Activated CD4-positive, alpha-beta T cell treated with anti-CD3 and anti-CD28 coated beads for 1 hour (primary cell): ENCODE measurements around the gene RBBP6.
A peak's percentile ranks its signal among the peaks of the same experiment; 100 is the strongest.
"Not testable (repeated sequence)": the region's sequence is repeated elsewhere in the genome, so short reads cannot be mapped to it uniquely, and the experiment has no call there.

Experiments
- DNase-seq: peaks from one replicate; pipeline ENCODE4 v3.0.0-alpha.2; 2020

The RBBP6 gene, protein sequence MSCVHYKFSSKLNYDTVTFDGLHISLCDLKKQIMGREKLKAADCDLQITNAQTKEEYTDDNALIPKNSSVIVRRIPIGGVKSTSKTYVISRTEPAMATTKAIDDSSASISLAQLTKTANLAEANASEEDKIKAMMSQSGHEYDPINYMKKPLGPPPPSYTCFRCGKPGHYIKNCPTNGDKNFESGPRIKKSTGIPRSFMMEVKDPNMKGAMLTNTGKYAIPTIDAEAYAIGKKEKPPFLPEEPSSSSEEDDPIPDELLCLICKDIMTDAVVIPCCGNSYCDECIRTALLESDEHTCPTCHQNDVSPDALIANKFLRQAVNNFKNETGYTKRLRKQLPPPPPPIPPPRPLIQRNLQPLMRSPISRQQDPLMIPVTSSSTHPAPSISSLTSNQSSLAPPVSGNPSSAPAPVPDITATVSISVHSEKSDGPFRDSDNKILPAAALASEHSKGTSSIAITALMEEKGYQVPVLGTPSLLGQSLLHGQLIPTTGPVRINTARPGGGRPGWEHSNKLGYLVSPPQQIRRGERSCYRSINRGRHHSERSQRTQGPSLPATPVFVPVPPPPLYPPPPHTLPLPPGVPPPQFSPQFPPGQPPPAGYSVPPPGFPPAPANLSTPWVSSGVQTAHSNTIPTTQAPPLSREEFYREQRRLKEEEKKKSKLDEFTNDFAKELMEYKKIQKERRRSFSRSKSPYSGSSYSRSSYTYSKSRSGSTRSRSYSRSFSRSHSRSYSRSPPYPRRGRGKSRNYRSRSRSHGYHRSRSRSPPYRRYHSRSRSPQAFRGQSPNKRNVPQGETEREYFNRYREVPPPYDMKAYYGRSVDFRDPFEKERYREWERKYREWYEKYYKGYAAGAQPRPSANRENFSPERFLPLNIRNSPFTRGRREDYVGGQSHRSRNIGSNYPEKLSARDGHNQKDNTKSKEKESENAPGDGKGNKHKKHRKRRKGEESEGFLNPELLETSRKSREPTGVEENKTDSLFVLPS (N-terminal part only)

DNA sequence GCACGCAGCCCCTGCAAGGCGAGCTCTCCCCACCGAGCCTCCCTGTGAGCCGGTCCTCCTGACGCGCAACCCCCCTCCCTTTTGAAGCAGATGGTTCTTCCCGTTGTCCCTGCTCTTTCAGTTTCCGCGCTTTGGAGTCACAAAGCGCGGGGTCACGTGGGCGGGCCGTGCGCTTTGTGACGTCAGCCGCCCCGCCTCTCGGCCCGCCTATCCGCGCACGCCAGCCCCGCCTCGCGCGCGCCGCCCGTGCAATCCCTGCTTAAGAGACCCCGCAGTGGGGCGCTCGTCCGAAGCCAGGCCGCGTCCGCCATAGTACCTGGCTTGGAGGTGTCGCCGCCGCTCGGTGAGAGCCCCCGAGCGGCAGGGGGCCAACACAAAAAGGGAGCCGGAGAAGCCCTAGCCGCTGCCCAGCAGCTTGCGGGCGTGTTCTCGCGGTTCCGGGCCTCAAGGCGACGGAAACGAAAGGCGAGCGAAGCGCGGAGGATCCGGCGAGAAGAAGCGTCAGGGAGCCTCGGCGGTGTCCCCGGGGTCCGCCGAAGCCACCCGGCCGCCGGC, at the start of gene RBBP6:
Gene RBBP6 (plus strand): TSS at position 272 of the 555 bp plus-strand sequence. CDS start 1,061 bp downstream, outside the sequence.
- DNase-seq: peak; percentile 89

DNA sequence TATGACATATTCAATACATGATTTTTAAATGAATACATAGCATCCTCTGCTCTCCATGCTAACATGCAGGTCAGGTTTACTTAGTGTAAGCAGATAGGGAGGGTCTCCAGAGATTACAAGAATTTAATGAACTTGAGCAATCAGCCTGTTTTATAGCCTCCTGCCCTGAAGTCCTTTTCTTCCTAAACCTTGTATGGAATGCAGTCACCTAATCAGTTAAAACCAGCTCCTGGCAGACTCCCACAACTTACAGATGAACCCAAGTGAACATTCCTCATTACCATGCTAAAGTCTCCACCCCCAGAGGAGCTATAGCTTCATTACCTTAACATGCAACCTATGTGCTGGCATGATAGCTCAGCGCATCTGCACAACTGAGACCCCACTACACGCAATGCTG, 48.5 kb upstream of the RBBP6 start:
- DNase-seq: no peak

DNA sequence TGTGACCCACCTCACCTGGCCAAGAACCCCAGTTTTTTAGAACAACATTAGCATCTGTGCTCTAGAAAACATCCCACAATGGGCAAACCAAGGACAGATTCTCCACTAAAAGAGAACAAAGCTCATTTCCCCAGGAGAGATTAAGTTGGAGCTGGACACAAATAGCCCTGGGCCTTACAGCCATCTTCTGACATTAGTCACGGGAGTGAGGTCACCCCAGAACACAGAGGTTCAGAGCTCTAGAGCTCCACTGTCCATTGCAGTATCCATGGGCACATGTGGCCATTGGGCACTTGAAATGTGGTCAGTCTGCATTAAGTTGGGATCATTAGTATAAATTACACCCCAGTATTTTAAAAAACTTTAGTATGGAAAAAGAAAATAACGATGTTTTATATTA, 47.6 kb upstream of the RBBP6 start:
- DNase-seq: no peak

DNA sequence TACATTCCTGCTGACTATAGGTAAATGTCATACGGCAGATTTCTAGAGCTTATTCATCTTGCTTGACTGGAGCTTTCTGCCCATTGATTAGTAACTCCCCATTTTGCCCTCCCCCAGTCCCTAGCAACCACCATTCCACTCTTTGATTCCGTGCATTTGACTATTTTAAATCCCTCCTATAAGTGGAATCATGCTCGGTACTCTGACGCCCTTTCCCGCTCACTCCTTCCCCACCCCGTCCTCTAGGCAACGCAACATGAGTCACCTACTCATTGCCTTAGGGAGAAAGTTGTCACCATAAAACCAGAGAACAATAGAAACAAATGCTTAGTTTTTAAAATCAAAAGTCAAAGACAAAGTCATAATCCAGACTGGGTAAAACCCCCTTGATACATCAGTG, 45.5 kb upstream of the RBBP6 start:
- DNase-seq: no peak

DNA sequence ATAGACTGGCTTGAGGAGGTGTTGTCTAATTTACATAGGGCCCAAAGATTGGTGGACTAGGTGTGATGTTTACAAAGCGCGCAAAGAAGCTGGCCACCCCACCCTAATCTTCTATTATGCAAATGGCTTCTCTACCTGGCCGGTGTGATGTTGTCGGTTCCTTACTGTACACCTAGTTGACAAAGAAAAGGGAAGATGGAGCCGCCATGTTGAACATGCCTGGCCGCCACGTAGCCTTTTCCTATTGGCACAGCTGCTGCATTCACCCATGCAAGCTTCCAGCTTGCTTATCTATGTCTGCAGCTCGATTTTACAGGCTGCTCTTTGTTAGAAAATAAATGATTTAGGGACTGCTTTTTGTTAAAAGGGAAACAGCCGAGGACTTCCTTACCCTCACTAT, 44.2 kb upstream of the RBBP6 start:
- DNase-seq: not testable (repeated sequence)

DNA sequence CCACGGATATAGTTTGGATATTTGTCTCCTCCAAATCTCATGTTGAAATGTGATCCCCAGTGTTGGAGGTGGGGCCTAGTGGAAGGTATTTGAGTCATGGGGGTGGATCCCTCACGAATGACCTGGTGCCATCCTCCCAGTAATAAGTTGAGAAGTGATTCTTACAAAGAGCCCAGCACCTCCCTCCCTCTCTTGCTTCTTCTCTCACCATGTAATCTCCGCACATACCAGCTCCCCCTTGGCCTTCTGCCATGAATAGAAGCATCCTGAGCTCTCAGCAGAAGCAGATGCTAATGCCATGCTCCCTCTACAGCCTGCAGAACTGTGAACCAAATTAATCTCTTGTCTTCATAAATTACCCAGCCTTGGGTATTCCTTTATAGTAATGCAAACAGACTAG, 41.9 kb upstream of the RBBP6 start:
- DNase-seq: no peak

DNA sequence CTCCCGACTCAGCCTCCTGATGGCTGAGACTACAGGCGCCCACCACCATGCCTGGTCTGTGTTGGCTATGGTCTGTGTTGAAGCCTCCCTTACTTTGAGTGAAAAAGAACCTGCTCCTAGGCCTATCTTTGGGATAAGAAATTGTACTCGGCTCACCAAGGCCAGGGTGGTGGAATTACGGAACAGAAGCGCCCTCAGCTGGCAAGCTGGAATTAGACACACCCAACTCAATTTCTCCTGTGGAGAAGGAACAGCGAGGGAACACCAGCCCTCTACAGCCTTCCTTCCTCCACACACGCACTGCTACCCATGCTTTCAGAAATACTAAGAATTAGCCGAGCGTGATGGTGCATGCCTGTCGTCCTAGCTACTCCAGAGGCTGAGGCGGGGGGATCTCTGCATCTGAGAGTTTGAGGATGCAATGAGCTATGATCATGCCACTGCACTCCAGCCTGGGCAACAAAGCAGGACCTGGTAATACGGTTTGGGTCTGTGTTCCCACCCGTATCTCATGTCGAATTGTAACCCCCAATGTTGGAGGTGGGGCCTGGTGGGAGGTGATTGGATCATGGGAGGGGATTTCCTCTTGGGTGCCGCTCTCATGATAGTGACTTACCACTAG, 40.1 kb upstream of the RBBP6 start:
- no peak for DNase-seq

DNA sequence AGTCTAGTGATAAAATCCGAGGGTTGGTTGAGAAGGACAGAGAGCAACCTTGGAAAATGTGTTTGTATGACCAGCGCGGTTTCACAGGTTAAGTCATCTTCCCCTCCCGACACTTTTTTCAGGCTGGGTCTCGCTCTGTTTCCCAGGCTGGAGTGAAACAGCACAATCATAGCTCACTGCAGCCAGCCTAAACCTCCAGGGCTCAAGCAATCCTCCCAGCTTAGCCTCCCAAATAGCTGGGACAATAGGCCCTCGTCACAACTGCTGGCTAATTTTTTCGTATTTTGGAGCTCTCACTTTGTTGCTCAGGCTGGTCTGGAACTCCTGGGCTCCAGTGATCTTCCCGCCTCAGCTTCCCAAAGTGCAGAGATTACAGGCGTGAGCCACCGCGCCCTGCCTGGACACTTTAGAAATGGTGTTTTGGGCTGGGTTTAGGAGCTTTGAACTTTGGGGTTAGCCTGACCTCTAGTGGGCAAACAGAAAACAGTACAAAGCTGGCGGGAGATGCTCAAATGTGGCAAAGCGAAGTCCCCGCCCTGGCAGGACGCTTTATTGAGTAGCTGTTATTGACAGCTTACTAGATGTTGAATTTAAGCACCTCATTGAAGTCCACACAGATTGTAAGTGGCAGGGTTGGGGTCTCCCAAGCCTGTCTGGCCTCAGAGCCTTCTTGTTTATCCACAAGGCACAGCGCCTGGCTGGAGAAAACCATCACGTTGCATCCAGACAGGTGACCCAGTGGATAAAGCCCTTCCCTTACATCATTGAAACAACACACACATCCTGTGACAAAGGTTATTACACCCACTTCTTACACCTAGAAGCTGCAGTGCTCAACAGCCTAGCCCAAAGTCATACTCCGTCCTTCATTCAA, 34.7 kb upstream of the RBBP6 start:
- DNase-seq: peak; percentile 28

DNA sequence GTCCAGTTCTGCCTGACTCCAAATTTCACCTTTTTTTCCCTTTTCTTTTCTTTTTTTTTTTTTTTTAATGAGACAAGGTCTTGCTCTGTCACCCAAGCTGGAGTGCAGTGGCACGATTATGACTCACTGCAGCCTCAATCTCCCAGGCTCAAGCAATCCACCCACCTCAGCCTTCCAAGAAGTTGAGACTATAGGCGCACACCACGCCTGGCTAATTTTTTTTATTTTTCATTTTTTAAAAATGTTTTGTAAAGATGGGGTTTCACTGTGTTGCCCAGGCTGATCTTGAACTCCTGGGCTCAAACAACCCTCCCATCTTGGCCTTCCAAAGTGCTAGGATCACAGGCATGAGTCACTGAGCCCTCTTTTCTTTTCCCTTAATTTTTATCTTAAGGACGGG, 33.4 kb upstream of the RBBP6 start:
- no peak for DNase-seq

DNA sequence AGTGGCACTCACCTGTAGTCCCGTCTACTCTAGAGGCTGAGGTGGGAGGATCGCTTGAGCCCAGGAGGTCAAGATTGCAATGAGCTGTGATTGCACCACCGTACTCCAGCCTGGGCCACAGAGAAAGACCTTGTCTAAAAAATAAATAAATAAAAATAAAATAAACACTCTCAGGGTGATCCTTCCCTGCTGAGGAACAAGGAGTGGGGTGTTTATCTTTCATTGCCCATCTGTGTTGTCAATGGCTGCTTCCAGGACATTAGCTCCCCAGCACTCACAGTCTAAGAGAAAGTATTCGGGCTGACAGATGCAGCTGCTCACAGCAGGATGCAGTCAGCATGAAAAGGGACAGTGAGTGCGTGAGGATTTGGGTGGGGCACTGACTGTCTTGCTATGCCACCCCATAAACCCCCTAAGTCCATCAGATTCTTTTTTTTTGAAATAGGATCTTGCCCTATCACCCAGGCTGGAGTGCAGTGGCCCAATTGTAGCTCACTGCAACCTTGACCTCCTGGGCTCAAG, 31.3 kb upstream of the RBBP6 start:
- DNase-seq: no peak

DNA sequence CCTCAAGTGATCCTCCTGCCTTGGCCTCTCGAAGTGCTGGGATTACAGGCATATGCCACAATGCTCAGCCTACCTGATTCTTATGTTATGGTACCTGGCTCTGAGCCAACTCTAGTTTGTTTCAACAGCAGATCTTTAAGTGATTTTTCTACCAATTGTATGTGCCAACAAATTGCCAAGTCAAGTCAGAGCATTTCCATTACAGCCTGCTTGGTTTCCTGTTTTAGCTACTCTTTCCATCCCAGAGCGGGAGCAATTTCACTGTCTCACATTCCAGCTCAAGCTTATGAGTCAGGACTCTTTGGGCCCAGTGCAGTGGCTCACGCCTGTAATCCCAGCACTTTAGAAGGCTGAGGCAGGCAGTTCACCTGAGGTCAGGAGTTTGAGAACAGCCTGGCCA, 30.8 kb upstream of the RBBP6 start:
- DNase-seq: no peak

DNA sequence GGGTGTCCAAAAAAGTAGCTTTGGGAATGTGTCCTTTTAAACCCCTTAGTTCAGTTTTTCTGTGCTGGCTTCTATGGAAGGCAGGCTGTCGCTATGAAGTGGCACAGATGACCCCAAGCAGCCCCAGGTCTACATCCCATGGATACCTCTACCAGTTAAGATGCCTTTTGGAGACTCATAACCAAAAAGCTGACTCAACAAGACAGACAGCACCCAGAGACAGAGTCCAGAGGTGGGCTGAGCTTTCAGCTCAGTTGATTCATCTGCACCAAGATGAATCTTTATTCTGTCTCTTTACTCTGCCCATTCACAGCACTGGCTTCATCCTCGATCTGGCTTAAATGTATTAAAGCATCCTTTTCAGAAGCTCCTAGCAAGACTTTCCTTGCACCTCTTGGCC, 29.8 kb upstream of the RBBP6 start:
- no peak for DNase-seq

DNA sequence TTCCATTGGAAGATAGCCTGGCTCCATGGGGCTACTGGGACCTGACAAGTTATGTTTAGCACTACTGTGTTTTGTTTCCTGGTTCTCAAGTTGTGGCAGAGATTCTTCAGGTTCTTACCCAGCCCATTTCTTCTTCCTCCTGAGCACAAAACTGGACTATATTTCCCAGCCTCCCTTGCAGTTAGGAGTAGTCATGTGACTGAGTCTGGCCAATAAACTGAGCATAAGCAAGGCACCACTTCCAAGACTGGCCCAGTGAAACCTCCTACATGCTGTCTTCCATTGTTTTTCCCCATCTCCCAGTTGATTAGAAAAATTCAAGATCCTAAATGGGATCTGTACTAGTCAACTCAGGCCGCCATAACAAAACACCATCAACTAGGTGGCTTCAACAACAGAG, 28.2 kb upstream of the RBBP6 start:
- DNase-seq: no peak

DNA sequence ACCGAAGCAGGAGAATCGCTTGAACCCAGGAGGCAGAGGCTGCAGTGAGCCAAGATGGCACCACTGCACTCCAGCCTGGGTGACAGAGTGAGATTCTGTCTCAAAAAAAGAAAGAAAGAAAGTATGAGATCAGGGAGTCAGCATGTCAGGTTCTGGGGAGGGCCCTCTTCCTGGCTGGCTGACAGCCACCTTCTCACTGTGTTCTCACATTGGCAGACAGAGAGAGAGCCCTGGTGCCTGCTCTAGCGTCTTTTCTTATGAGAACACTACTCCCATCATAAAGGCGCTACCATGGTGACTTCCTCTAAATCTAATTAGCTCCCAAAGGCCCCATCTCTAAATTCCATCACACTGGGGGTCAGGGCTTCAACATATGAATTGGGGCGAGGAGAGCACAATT, 27.6 kb upstream of the RBBP6 start:
- DNase-seq: no peak

DNA sequence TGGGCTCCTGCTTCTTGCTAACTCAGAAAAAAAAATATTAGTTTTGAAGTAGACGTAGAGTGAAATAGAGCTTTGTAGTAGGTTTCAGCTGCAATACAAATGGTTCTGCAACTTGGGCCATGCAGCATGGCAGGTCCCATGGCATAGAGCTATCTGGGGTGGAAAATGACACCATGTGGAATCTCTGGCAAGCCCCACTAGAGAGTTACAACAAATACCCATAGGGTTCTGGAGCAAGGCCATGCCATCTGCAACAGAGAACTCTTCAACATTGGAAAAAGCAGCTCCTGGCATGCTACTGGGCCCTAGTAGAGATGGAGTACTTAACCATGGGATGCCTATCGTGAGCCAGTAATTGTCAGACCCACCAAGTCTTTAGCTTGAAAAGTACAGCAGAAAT, 25.3 kb upstream of the RBBP6 start:
- DNase-seq: no peak

DNA sequence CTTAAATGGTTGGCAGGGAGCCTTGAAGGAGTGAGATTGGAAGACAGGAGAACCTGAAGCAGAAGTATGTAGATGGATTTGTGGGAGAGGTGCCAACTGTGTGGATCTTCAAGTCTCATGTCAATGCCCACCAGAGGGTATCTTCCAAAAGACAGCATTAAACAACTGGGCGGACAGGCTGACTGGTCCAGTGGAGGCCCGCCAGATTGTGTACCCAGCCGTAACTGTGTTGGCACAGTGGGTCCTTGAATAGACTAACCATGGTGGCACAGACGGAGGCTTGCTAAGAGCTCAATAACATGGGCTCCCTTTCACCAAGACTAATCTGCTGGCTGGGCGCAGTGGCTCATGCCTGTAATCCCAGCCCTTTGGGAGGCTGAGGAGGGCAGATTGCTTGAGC, 24.2 kb upstream of the RBBP6 start:
- DNase-seq: no peak

DNA sequence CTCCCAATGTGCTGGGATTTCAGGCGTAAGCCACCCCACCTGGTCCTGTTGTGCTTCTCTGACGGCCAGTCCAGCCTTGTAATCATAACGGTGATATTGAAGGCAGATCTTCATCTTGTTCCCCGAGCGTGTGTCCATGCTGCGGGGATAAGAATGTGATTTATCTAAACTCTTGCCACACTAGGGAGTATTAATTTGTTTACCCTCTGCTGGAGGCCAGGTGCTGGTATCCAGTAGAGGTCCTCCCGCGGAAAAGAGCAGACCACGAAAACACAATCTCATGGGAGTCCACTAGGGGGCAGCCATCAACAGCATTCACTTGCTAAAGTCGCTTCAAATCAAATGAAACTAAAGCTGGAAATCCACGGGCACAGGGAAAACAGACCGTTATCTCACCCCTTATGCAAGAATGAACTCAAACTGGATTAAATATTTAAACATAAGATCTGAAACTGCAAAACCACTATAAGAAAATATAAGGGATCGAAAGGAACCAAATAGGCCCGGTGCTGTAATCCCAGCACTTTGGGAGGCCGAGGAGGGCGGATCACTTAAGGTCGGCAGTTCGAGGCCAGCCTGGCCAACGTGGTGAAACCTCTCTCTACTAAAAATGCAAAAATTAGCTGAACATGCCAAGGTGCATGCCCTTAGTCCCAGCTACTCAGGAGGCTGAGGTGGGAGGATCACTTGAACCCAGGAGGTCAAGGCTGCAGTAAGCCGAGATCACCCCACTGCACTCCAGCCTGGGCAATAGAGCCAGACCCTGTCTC, 22.3 kb upstream of the RBBP6 start:
- DNase-seq: peak; percentile 59

DNA sequence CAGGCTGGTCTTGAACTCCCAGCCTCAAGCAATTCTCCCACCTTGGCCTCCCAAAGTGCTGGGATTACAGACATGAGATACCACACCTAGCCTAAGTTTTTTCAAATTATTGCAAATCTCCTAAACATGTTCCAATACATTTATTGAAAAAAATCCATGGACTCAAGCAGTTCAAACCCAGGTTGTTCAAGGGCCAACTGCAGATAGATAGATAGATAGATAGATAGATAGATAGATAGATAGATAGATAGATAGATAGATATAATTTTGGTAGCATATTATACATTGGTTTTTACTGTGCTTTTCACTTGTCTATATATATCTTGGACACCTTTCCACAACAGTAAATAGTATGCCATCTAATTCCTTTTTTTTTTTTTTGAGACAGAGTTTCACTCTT, 20.9 kb upstream of the RBBP6 start:
- DNase-seq: no peak

DNA sequence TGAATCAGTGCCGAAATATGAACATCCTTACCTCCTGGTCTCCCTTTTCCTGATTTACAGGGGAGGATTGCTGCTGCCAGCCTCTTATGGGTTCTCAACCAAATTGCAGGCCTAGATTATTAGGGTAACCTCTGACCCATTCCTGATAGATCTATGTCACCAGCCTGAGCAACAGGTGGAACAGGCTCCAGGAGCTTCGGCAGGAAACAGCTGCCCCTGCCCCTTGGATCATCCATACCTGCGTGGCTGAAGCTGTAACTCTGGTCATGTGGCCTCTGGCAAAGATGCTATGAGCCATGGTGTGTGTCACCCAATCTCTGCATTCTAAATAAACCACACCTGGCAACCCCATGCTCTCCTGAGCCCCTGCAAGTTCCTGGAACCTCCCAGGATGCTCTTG, 18.4 kb upstream of the RBBP6 start:
- no peak for DNase-seq

DNA sequence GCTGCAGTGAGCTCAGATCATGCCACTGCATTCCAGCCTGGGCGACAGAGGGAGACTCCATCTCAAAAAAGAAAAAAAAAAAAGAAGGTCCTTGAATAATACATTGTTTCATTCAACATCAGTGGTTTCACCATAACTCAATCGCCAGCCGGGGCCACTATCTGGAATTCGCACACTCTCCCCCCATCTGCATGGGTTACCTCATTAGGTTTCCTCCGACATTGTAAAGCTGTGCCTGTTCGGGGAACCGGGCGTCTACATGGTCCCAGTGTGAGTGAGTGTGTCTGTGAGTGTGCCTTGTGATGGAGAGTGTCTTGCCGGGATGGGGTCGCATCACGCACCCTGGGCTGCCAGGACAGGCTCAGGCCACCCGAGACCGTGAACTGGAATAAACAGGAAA, 16.6 kb upstream of the RBBP6 start:
- DNase-seq: no peak

DNA sequence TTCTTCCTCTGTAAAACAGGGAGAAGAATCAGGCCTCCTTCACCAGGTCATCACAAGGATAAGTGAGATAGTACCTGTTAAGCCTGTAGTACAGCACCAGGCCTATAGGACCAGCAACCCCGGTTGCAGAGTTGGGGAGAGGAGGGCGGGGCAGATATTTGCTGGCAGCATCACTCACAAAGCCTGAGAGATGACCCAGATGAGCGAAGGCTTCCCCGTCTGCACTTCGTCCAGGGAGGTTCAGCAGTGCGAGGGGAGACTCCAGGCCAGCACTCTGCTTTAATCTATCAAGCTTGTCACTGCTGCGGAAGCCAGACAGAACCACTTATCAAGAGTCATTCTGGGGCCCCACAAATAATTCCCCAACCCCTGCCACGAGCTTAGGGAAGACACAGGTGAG, 15.8 kb upstream of the RBBP6 start:
- DNase-seq: no peak
